ENCODE data around the gene ATL1. TPM values are rescaled to one million over a fixed set of nuclear protein-coding genes. Genes with fewer than 3 reads are reported as not detected.
A peak's percentile ranks its signal among the peaks of the same experiment; 100 is the strongest.

ATL1 gene
- total and polyA plus RNA-seq, 2 of the 13 experiments (the other 11 are each of a cell fraction or from before 2014, with no cell fraction given): 0.60 to 0.65 TPM

- TF ChIP-seq SAP130 (CRISPR knock-in tag; IDR thresholded peaks at IDR 0.05; ENCODE audit: low read depth): peak; percentile 87
- TF ChIP-seq FOSL2 (CRISPR knock-in tag; IDR thresholded peaks at IDR 0.05): peak; percentile 45; the same call in 1 of the 2 replicates
- 0 out of 2 replicates have a peak, but pooled peaks have one; percentile 18 for TF ChIP-seq ZBTB20 (CRISPR knock-in tag; IDR thresholded peaks at IDR 0.05; ENCODE audit: borderline replicate concordance, low read depth)
- TF ChIP-seq FOXO1 (CRISPR knock-in tag; IDR thresholded peaks at IDR 0.05): peak; percentile 57; the same call in 1 of the 2 replicates
- peak; percentile 85 for TF ChIP-seq BORCS8-MEF2B (CRISPR knock-in tag; IDR thresholded peaks at IDR 0.05)
- TF ChIP-seq ZNF615 (CRISPR knock-in tag; IDR thresholded peaks at IDR 0.05; ENCODE audit: borderline replicate concordance): no peak
- TF ChIP-seq ZNF414 (CRISPR knock-in tag; IDR thresholded peaks at IDR 0.05): no peak
- peak; percentile 71; the same call in 1 of the 2 replicates for TF ChIP-seq TARDBP (CRISPR knock-in tag; IDR thresholded peaks at IDR 0.05)
- TF ChIP-seq ZNF879 (CRISPR knock-in tag; IDR thresholded peaks at IDR 0.05): no peak; the same call in 1 of the 2 replicates
- peak; percentile 69 for TF ChIP-seq ZNF740 (CRISPR knock-in tag; IDR thresholded peaks at IDR 0.05)
- TF ChIP-seq IKZF5 (CRISPR knock-in tag; IDR thresholded peaks at IDR 0.05): peak; percentile 43; the same call in 1 of the 2 replicates
- no peak for TF ChIP-seq NR1H2 (CRISPR knock-in tag; IDR thresholded peaks at IDR 0.05; ENCODE audit: borderline replicate concordance, low read depth)
- no peak for TF ChIP-seq ZBTB21 (CRISPR knock-in tag; IDR thresholded peaks at IDR 0.05)
- TF ChIP-seq, protein P1, sequence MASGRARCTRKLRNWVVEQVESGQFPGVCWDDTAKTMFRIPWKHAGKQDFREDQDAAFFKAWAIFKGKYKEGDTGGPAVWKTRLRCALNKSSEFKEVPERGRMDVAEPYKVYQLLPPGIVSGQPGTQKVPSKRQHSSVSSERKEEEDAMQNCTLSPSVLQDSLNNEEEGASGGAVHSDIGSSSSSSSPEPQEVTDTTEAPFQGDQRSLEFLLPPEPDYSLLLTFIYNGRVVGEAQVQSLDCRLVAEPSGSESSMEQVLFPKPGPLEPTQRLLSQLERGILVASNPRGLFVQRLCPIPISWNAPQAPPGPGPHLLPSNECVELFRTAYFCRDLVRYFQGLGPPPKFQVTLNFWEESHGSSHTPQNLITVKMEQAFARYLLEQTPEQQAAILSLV (CRISPR knock-in tag; IDR thresholded peaks at IDR 0.05; ENCODE audit: borderline replicate concordance): peak; percentile 35; the same call in 1 of the 2 replicates
- TF ChIP-seq TGIF2 (CRISPR knock-in tag; IDR thresholded peaks at IDR 0.05): 0 out of 2 replicates have a peak, but pooled peaks have one; percentile 40
- TF ChIP-seq ZNF367 (CRISPR knock-in tag; IDR thresholded peaks at IDR 0.05; ENCODE audit: borderline replicate concordance): no peak
- TF ChIP-seq MEF2D (CRISPR knock-in tag; IDR thresholded peaks at IDR 0.05): peak; percentile 51; the same call in 1 of the 2 replicates
- TF ChIP-seq, protein P2, sequence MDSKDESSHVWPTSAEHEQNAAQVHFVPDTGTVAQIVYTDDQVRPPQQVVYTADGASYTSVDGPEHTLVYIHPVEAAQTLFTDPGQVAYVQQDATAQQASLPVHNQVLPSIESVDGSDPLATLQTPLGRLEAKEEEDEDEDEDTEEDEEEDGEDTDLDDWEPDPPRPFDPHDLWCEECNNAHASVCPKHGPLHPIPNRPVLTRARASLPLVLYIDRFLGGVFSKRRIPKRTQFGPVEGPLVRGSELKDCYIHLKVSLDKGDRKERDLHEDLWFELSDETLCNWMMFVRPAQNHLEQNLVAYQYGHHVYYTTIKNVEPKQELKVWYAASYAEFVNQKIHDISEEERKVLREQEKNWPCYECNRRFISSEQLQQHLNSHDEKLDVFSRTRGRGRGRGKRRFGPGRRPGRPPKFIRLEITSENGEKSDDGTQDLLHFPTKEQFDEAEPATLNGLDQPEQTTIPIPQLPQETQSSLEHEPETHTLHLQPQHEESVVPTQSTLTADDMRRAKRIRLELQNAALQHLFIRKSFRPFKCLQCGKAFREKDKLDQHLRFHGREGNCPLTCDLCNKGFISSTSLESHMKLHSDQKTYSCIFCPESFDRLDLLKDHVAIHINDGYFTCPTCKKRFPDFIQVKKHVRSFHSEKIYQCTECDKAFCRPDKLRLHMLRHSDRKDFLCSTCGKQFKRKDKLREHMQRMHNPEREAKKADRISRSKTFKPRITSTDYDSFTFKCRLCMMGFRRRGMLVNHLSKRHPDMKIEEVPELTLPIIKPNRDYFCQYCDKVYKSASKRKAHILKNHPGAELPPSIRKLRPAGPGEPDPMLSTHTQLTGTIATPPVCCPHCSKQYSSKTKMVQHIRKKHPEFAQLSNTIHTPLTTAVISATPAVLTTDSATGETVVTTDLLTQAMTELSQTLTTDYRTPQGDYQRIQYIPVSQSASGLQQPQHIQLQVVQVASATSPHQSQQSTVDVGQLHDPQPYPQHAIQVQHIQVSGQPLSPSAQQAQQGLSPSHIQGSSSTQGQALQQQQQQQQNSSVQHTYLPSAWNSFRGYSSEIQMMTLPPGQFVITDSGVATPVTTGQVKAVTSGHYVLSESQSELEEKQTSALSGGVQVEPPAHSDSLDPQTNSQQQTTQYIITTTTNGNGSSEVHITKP (CRISPR knock-in tag; IDR thresholded peaks at IDR 0.05; ENCODE audit: low read depth): 0 out of 2 replicates have a peak, but pooled peaks have one; percentile 17
- TF ChIP-seq ZNF564 (CRISPR knock-in tag; IDR thresholded peaks at IDR 0.05): 0 out of 2 replicates have a peak, but pooled peaks have one; percentile 46
Measured at GRCh38 chr14:50532502-50533240, 27.3 kb upstream of the ATL1 start, which contains the start of gene MAP4K5 (continued).

Measured in HepG2 (cell line).